Measurements from ENCODE around the gene SPTLC1. TPM values are rescaled to one million over a fixed set of nuclear protein-coding genes. Genes with fewer than 3 reads are reported as not detected.

Gene SPTLC1
- polyA plus RNA-seq, 1 donor from 2014 or later: 74.8 TPM

DNA sequence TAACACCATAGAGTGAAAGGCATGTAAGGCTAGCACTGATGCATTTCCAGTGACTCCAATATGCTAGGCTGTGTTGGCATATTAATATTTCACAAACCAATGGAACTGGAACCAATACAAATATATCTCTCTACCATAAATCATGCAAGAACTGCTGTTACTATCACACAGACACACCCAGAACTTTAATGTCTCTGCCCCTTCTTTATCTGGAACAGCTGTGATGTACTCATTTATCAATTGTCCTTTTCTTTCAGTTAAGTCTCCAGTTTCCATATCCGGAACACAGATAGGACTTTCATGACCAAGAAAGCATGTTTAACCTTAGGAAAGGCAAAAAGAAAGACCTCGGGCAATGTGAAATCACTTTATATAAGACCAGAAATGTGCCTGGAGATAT lies 70.3 kb downstream of the SPTLC1 start:
- Histone ChIP-seq H4K20me1 (ENCODE audit: insufficient read depth) (no peaks in the 10 kb centered on the region), H3K79me2 (replicated peaks; ENCODE audit: insufficient read depth, low read length) (no peaks in the 10 kb centered on the region), H3K9ac (ENCODE audit: low read length) (no peak overlapping the region), H2AFZ (ENCODE audit: low read depth, low read length) (no peak overlapping the region), H3K4me2 (ENCODE audit: low read length) (no peak overlapping the region), H3F3A (ENCODE audit: insufficient read depth, low read length, poor library complexity, severe bottlenecking) (no peaks in the 10 kb centered on the region), H3K27ac (ENCODE audit: low read length) (no peak overlapping the region), H3K9me2 (ENCODE audit: insufficient read depth, low read length) (no peaks in the 10 kb centered on the region), H3K9me3 (ENCODE audit: low read length) (no peaks in the 10 kb centered on the region), H3K4me3 (ENCODE audit: low read length) (no peak overlapping the region), H3K36me3 (ENCODE audit: insufficient read depth, low read length) (peaks cover 29% of the 10 kb centered on the region), H3K27me3 (ENCODE audit: insufficient read depth, low read depth, low read length) (no peaks in the 10 kb centered on the region)
- TF ChIP-seq SMC3 (conservative IDR thresholded peaks at IDR 0.05; ENCODE audit: poor library complexity) (no peak), RAD21 (conservative IDR thresholded peaks at IDR 0.05) (no peak), POLR2AphosphoS5 (IDR thresholded peaks at IDR 0.05) (no peak), EZH2 (IDR thresholded peaks at IDR 0.05; ENCODE audit: borderline replicate concordance, insufficient read depth, low read length, poor library complexity, severe bottlenecking) (no peak), MXI1 (conservative IDR thresholded peaks at IDR 0.05; ENCODE audit: poor library complexity, severe bottlenecking) (no peak), EP300 (conservative IDR thresholded peaks at IDR 0.05; ENCODE audit: poor library complexity, severe bottlenecking) (no peak), TAF1 (IDR thresholded peaks at IDR 0.05; ENCODE audit: low read depth) (no peak)
- TF ChIP-seq, protein P1, sequence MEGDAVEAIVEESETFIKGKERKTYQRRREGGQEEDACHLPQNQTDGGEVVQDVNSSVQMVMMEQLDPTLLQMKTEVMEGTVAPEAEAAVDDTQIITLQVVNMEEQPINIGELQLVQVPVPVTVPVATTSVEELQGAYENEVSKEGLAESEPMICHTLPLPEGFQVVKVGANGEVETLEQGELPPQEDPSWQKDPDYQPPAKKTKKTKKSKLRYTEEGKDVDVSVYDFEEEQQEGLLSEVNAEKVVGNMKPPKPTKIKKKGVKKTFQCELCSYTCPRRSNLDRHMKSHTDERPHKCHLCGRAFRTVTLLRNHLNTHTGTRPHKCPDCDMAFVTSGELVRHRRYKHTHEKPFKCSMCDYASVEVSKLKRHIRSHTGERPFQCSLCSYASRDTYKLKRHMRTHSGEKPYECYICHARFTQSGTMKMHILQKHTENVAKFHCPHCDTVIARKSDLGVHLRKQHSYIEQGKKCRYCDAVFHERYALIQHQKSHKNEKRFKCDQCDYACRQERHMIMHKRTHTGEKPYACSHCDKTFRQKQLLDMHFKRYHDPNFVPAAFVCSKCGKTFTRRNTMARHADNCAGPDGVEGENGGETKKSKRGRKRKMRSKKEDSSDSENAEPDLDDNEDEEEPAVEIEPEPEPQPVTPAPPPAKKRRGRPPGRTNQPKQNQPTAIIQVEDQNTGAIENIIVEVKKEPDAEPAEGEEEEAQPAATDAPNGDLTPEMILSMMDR (IDR thresholded peaks at IDR 0.05; ENCODE audit: poor library complexity, severe bottlenecking): no peak
- TF ChIP-seq, protein P2, sequence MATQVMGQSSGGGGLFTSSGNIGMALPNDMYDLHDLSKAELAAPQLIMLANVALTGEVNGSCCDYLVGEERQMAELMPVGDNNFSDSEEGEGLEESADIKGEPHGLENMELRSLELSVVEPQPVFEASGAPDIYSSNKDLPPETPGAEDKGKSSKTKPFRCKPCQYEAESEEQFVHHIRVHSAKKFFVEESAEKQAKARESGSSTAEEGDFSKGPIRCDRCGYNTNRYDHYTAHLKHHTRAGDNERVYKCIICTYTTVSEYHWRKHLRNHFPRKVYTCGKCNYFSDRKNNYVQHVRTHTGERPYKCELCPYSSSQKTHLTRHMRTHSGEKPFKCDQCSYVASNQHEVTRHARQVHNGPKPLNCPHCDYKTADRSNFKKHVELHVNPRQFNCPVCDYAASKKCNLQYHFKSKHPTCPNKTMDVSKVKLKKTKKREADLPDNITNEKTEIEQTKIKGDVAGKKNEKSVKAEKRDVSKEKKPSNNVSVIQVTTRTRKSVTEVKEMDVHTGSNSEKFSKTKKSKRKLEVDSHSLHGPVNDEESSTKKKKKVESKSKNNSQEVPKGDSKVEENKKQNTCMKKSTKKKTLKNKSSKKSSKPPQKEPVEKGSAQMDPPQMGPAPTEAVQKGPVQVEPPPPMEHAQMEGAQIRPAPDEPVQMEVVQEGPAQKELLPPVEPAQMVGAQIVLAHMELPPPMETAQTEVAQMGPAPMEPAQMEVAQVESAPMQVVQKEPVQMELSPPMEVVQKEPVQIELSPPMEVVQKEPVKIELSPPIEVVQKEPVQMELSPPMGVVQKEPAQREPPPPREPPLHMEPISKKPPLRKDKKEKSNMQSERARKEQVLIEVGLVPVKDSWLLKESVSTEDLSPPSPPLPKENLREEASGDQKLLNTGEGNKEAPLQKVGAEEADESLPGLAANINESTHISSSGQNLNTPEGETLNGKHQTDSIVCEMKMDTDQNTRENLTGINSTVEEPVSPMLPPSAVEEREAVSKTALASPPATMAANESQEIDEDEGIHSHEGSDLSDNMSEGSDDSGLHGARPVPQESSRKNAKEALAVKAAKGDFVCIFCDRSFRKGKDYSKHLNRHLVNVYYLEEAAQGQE (IDR thresholded peaks at IDR 0.05; ENCODE audit: borderline replicate concordance): no peak

DNA sequence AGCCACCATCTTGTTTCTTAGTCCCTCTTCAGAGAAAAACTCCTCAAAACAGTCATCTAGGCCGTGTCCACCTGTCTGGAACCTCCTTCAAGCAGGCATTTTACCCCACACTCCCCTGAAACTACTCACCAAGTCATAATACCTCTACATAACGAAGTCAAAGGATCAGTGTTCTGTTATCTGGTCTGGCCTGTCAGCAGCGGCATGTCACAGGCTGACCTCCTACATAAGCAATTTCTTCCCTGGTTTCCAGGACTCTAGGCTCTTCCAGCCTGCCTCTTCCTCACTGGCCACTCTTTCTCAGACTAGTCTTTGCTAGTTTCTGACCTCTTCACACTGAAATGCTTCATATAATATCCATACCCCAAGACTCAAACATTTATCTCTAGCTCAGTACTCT lies 72.2 kb downstream of the SPTLC1 start:
- Histone ChIP-seq H3K36me3 (ENCODE audit: insufficient read depth, low read length) (peaks cover 29% of the 10 kb centered on the region), H3K79me2 (replicated peaks; ENCODE audit: insufficient read depth, low read length) (no peaks in the 10 kb centered on the region)

More for the DNA sequence above, 72.2 kb downstream of the SPTLC1 start:
- no peak overlapping the region for H3K4me2 ChIP-seq (ENCODE audit: low read length)
- no peak overlapping the region for H3K4me3 ChIP-seq (ENCODE audit: low read length)
- no peak overlapping the region for H2AFZ ChIP-seq (ENCODE audit: low read depth, low read length)
- no peak for TF ChIP-seq MXI1 (conservative IDR thresholded peaks at IDR 0.05; ENCODE audit: poor library complexity, severe bottlenecking)
- TF ChIP-seq POLR2AphosphoS5 (IDR thresholded peaks at IDR 0.05): no peak
- TF ChIP-seq, protein P2 (IDR thresholded peaks at IDR 0.05; ENCODE audit: borderline replicate concordance): no peak
- TF ChIP-seq EZH2 (IDR thresholded peaks at IDR 0.05; ENCODE audit: borderline replicate concordance, insufficient read depth, low read length, poor library complexity, severe bottlenecking): no peak
- no peak for TF ChIP-seq SMC3 (conservative IDR thresholded peaks at IDR 0.05; ENCODE audit: poor library complexity)
- TF ChIP-seq EP300 (conservative IDR thresholded peaks at IDR 0.05; ENCODE audit: poor library complexity, severe bottlenecking): no peak
- no peak for TF ChIP-seq TAF1 (IDR thresholded peaks at IDR 0.05; ENCODE audit: low read depth)
- H3K9me3 ChIP-seq (ENCODE audit: low read length): no peaks in the 10 kb centered on the region
- no peaks in the 10 kb centered on the region for H3K9me2 ChIP-seq (ENCODE audit: insufficient read depth, low read length)
- H3K27me3 ChIP-seq (ENCODE audit: insufficient read depth, low read depth, low read length): no peaks in the 10 kb centered on the region
- no peak overlapping the region for H3K9ac ChIP-seq (ENCODE audit: low read length)
- H3K27ac ChIP-seq (ENCODE audit: low read length): no peak overlapping the region
- no peaks in the 10 kb centered on the region for H4K20me1 ChIP-seq (ENCODE audit: insufficient read depth)
- H3F3A ChIP-seq (ENCODE audit: insufficient read depth, low read length, poor library complexity, severe bottlenecking): no peaks in the 10 kb centered on the region
